Stimulated activated CD4-positive, alpha-beta T cell treated with anti-CD3 and anti-CD28 coated beads, Interleukin-12 subunit alpha, Interleukin-12 subunit beta, amount 100 ng/mL, for 48 hours (primary cell): ENCODE measurements around the gene SPACA7.
"Not testable (repeated sequence)": the region's sequence is repeated elsewhere in the genome, so short reads cannot be mapped to it uniquely, and the experiment has no call there.

Experiments
- DNase-seq, 3 donors: peaks; one replicate each; pipeline ENCODE4 v3.0.0-alpha.2; 2020; ENCODE audit warnings: low read depth in 2 of 3, low spot score in 1 of 3

Gene SPACA7

DNA sequence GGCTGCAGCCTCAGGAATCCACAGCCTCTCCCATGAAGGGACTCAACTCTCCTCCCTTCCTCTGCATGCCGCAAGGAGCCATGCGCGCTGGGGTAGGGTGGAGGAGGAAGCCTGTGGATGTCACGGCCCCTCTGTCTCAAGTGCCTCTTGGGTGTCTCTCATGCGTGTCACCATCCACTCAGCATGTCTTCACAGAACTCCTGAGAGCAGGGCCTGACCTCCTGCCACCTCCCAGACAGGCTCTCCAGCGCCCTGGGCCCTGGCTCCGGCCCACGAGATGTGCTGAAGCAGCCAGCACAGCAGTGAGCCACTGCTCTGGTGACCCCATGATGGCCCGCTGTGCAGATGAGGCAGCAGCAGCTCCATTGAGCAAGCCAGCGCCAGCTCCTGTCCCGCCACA, 25.9 kb upstream of the SPACA7 start:
- DNase-seq = no peak

DNA sequence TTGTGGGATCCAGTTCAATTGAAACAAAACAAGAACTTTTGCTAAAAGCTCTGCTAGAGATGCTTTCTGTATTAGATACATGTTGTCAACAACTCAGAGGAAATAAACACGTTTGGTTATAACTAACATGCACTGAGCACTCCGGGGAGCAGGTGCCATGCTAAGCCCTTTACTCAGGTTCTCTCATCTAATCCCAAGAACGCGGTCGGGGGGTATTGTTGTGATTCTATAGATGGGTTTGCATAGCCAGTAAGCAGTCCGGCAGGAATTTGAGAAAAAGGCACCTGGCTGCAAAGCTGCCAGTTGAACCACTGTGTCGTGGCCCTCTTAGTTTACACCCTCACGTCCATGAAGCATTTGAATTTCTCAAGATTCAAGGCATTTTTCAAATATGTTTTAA, 24.3 kb upstream of the SPACA7 start:
- no peak for DNase-seq

DNA sequence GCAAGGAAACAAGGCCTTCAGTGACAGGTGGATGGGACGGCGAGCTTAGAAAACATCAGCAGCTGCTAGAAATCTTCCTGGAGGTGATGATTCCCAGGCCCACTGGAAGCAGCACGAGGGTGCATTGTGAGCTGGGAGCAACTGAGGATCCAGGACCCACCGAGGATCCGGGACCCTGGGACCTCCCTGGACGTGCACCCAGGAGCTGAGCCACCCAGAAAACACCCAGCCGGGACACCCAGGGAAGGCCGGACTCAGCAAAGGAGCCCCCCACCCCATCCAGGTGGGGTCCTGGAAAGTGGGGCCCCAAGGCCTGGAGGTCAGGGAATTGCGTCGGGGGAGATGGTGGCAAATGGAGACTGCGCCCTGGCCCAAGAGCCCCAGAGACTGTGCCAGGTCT, 22.3 kb upstream of the SPACA7 start:
- no peak for DNase-seq

DNA sequence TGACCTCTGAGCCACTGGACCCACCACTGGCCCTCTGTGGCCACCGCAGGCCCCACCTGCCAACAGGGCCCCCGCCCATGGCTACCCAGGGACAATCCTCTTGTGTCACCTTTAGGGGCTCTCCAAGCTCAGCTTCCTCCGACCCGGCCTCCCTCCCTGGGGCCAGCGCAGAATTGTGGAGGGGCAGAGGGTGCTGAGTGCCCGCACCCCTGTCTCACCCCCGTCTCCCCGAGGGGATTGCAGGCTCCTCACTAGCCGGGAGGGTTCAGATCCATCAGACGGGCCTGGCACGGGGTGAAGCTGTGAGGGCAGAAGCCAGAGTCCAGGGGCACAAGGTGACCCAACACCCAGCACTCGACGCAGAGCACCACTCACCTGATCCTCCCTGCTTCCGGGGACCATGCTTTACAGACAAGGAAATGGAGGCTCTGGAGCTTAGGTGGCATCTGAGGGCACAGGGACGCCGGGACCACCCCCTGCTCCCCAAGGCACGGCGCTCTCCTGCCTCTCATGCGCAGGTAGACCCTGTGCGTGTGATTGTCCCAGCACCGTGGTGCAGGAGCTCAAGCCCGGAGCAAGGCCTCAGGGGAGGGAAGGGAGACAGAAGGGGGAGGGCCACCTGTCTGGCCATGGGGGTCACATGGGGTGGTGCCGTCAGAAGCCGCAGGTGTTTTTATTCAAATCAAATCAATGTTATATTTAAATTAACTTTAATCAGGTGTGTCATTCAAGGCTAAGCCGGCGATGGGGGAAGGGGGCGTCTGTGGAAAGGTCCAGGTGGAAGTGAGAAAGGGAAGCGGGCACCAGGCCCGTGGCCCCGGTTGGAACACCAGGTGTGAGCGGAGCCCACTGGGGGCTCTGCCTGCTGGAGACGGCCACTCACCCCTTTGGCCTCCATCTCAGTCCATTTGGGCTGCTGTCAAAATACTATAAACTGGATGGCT, 21.6 kb upstream of the SPACA7 start:
- DNase-seq = no peak

DNA sequence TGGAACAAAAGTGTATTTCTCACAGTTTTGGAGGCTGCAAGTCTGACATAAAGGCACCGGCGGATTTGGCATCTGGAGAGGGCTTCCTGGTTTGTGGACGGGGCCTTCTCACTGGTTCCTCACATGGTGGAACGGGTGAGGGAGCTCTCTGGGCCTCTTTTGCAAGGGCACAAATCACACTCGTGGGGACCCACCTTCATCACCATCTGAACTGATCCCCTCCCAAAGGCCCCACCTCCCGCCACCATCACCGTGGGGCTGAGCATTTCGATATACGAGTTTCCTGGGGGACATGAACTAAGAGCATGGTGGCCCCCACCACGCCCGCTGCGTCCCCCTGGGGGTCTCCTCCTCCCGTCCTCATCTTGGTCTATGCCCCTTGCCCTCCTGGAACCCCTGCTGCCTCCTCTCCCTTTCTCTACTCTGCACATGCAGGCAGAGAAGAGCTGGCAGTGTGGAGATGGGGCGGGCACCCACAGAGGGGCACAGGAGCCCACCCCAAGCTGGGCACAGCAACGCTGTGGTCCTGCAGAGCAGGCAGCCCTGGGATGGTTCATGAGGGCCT, 20.8 kb upstream of the SPACA7 start:
- no peak for DNase-seq

DNA sequence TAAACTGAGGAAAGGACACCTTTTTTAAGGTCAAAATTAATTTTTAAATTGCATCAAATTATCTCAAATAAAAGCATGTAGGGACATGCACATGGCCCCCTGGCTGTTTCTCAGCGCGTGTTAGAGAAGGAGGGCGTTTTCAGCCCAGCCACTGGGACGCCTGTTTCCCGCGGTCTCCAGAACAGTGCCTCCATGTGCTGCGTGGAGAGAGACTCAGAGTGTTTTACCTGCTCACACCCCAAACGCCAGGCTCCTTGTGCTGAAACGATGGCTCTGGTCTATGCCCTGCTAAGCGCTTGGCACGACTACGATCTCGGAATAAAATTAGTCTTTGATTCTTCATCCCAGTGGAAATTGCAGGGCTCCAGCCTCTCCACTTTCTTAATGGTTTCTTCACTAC, 20.0 kb upstream of the SPACA7 start:
- DNase-seq = no peak

DNA sequence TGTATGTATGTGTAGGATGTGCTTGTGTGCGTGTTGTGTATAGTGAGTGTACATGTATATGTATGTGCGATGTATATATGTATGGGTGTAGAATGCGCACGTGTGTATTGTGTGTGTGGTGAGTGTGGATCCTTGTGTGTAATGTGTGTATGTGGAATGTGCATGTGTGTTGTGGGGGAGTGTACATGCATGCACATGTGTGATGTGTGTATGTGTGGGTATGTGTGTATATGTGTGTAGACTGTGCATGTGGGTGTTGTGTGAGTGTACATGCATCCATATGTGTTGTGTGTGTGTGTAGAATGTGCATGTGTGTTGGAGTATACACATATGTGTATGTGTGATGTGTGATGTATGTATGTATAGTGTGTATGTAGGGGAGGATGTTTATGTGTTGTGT, 18.0 kb upstream of the SPACA7 start:
- no peak for DNase-seq

DNA sequence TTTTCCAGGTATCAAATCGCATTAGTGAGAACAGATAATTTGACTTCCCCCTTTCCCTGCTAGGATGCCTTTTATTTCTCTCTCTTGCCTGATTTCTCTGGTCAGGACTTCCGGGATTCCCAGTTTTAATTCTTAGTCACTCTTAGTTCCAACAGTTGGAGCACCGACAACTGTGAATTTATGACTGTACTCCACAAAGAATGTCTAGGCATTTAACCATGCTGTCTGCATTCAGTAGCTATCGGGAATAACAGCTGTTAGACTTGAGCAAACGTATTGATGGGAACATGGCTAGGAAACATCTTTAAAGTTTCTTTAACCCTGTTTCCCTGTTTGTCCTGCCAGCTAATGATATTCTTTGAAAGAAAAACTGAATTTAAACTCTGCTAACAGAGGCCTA, 14.1 kb upstream of the SPACA7 start:
- no peak for DNase-seq

DNA sequence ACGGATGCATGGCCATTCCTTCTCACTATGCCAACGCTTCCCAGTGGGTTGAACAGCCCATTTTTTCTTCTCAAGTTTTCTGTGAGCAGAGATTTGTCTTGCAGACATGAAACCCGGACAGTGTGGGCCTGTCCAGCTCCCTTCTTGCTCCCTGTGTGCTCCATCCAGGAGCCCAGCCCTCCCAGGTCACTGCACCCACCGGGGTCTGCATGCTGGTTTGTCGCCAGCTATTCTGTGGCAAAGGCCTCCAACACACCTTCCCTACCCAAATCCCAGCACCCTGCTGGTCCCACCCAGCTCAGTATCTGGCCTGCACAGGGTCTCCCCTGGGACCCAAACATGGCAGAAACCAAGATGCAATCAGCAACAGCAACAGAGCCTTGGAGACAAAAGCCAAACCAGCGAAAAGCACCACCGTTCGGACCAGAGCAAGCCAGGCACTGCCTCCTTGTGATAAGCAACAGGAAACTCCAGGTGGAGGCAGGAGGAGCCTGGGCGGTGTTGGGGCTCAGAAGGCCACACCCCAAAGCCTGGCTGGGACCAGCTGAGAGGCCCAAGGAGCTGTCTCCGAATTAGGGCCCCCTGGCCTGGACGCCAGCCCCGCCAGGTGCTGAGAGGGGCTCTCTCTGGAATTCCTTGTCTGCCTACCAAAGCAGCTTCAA, 12.2 kb upstream of the SPACA7 start:
- DNase-seq = no peak

DNA sequence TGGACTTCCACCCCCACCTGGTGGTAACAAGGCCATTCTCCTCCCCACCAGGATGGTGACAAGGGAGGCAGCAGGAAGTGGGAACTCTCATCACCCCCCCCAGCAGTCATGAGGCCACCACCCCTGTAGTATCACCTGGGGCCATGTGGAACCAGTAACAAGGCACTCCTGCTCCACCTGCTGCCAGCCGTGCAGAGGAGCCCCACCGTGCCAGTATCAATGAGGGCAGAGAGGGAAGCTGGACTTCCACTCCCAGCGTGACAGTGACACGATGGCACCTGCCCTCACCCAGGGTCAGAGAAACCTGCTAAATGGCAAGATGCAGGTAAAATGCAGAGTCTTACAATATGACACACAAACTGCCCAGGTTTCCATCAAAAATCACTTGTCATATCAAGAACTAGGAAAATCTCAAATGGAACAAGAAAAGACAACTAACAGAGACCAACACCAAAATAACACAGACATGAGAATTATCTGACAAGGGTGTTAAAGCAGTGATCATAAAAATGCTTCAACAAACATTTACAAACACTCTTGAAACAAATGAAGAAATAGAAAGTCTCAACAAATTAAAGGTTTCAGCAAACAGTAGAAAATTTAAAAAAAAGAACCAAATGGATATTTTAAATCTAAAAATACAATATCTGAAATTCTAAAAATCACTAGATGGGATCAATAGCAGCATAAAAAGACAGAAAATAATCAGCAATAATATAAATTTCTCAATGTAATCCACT, 9.1 kb upstream of the SPACA7 start:
- DNase-seq = no peak

DNA sequence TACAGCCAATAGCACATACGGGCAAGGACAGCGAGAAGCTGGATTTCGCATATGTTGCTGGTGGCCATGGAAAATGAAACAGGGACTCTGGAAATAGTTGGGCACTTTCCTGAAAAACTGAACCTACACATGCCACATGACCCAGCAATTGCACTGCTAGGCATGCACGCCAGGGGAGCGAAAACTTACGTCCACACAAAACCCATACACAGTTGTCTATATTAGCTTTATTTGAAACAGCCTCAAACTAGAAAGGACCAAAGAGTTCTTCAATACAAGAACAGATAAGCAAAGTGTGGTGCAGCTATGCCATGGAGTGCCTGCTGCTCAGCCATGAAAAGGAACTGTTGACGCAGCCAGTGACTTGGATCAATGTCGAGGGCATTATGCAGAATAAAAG, 7.3 kb upstream of the SPACA7 start:
- DNase-seq = no peak

DNA sequence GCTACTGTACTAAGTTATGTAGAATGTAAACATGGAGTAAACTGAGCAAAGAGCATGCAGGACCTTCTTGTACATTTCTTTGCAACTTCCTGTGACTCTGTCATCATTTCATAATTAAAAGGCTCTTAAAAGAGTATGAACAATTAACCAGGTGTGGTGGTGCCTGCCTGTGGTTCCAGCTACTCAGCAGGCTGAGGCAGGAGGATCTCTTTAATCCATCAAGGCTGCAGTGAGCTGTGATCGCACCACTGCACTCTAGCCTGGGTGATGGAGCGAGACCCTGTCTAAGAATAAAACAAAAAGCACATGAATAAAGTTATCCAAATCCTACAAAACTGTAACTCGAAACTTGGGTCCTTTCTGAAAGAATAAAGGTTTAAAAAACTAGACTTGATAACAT, 5.8 kb upstream of the SPACA7 start:
- DNase-seq = no peak

DNA sequence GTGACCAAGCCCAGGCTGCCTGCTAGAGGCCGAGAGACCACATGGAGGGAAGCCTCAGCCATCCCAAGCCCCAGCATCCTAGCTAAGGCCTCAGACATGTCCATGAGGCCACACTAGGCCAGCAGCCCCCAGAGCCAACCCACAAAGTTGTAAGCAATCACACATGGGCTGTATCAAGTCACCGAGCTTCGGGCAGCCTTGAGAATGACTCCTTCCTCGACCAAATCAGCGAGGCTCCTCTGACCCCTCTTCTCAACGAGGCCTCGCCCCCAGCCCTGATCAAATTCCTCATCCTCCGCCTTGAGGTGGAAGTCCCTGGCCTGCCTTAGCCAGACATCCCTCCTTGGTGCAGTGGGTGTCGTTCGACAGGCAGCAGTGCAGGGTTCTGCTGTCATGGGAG, 1.9 kb upstream of the SPACA7 start:
- DNase-seq = no peak

DNA sequence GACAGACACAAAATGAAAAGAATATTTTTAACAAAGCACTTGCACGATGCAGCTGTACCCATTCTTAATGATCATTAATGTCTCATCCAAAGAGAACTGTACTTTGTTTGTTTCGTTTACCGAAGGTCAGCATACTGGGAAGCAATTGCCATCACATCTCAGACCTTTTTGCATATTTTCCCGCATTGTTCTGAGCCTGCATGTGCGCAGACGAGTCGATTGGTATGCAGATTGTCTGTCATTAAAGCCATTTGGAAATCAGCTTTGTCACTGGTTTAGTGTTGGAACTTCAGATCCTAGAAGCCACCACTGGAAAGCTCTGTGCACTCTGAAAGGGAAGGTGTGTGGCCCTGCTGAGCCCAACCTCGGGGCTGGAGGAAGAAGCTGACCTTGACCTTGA, 15.6 kb downstream of the SPACA7 start:
- DNase-seq = no peak

DNA sequence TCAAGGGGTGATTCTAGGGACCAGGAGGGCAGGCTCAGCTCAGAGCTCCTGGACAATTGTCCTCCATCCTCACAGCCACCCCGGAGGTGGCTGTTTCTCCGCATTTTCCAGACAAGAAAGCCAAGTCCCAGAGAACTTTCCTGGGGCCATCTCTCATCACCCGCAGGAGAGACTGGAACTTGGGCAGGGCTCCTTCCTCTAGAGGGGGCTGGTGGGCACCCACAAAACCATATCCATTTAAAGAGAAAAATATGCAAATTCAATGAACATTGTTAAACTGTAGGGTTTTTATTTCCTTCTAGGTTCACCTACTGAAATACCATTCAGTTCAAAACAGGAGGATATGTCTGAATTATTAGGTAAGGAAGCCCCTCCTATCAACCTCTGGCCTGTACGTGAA, 16.6 kb downstream of the SPACA7 start:
- no peak for DNase-seq

DNA sequence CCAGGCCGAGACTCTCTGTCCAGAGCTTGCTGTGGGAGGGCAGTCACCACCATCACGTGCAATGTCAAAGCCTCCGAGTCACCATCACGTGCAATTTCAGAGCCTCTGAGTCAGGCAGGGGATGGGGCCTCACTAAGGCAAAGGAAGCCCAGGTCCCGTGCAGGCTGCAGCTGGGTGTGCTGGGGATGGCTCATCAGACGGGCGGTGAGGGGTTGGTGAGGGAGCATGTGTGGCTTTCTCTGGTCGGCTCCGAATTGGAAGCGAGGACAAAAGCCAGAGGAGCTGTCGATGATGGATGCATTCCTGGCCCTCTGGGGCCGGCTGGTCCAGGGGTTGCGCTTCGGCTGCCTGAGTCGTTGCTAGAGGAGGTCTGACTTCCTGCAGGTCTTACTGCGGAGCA, 18.9 kb downstream of the SPACA7 start:
- DNase-seq = not testable (repeated sequence)

DNA sequence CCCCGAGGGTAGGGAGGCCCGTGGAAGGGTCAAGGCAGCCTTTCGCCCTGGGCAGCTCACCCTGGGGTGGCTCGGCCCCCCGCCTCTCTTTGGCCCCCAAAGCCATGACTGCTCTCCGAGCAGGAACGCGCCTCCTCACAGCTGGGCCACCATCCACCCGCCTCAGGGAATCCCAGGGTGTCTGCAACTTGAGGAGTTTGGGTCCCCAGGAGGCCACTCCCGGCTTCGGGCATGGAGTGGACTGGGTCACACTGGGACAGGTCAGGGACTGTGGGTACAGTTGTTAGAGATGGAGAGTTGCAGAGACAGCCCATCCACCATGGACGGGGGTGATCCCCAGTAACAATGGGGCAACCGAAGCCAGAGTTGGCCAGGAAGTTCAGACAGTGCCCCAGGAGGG, 19.8 kb downstream of the SPACA7 start:
- DNase-seq = not testable (repeated sequence)

DNA sequence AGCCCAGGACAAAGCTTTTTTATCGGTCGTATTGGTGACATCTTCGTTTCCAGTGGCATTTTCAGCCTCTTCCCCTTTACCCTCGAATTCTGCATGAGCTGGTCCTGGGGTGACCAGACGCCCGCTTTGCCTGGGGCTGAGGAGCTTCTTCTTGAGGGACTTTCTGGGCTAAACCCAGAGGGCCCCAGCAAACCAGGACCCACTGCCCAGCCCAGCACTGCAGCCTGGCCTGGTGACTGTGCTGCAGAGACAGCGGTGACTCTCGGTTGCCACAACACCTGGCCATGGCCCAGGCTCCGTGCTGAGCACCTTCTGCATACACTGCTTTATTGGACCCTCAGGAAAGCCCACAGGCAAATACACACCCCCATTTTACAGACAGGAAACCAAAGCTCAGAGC, 21.0 kb downstream of the SPACA7 start:
- DNase-seq = no peak

DNA sequence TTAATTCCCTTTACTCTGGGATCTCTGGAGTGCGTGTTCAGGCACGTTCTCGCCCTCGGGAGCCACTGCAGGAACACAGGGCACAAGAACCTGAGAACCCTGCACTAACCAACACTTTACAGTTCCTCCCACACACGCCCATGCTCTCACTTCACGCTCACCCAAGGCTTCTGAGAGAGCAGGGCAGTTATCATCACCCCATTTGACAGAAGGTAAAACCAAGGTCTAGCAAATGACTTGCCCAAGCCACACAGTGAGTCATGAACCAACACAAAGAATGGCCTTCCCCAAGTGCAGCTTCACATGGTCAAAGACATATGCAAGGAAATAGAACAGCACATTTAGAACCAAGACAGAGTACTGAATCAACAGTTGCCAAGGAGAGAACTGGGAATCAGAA, 22.2 kb downstream of the SPACA7 start:
- not testable (repeated sequence) for DNase-seq

DNA sequence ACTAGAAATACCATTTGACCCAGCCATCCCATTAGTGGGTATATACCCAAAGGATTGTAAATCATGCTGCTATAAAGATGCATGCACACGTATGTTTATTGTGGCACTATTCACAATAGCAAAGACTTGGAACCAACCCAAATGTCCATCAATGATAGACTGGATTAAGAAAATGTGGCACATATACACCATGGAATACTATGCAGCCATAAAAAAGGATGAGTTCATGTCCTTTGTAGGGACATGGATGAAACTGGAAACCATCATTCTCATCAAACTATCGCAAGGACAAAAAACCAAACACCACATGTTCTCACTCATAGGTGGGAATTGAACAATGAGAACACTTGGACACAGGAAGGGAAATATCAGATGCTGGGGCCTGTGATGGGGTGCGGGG, 33.7 kb downstream of the SPACA7 start:
- DNase-seq = not testable (repeated sequence)

DNA sequence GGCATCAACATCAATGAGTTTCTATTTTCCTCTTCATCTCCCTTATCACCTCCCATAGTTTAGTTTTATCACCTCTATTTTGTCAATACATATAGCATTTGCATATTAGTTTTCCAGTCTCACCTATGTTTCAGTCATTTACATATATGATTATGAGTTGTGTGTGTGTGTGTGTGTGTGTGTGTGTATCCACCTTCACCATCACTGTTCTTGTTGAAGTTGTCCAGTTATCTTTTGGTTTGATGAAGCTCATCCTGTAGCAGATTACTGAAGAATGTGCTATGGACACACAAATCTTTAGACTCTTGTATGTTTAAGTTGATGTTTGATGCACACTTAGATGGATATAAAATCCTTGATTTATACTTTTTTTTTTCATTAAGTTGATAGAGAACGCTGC, 40.5 kb downstream of the SPACA7 start:
- DNase-seq = no peak

DNA sequence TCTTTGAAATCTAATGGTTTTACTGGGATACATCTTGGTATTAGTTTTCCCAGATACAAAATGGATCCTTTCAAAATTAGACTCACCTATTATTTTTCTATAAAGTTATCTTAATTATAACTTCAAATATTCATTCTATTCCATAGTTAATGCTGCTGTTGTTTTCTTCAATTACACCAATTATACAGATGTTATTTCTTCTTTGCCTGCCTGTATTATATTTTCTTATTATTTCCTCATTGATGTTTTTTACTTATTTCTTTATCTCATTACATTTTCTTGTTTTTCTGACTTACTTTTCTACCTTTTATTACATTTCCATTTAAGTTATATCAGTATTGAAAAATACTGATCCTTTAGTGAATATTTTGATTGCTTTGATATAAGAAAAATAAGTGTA, 40.9 kb downstream of the SPACA7 start:
- no peak for DNase-seq
